Mesendoderm (in vitro differentiated cells): Measurements from ENCODE around the gene VWC2L.

Source experiments
- DNase-seq: peaks from one replicate; pipeline ENCODE4 v3.0.0; 2013
- H2AK5ac ChIP-seq: 2 replicates; pipeline ENCODE4 v1.6.1; 2013; ENCODE audit warnings: low read length, inconsistent platforms
- H2BK120ac ChIP-seq: 2 replicates; pipeline ENCODE4 v1.6.1; 2013; ENCODE audit warnings: low read depth, mild to moderate bottlenecking, low read length, moderate library complexity, mixed read lengths
- H2BK15ac ChIP-seq: replicated peaks from 2 replicates; pipeline ENCODE4 v1.6.1; 2013; ENCODE audit warnings: low read depth, mild to moderate bottlenecking, moderate library complexity
- H2BK5ac ChIP-seq: 2 replicates; pipeline ENCODE4 v1.6.1; 2013; ENCODE audit warnings: low read length, inconsistent platforms
- H3K18ac ChIP-seq: 2 replicates; pipeline ENCODE4 v1.6.1; 2013; ENCODE audit warnings: mild to moderate bottlenecking, low read length, mixed read lengths
- H3K23ac ChIP-seq: one replicate; pipeline ENCODE4 v1.6.1; 2013; ENCODE audit warnings: low read length
- H3K27ac ChIP-seq: 2 replicates; pipeline ENCODE4 v1.5.1; 2013; ENCODE audit warnings: low read depth, mild to moderate bottlenecking, inconsistent platforms, low read length, moderate library complexity
- H3K27me3 ChIP-seq: 2 replicates; pipeline ENCODE4 v1.6.1; 2013; ENCODE audit warnings: low read length, control low read depth, mild to moderate bottlenecking, inconsistent platforms; ENCODE audit not compliant: insufficient read depth, poor library complexity
- H3K36me3 ChIP-seq: 2 replicates; pipeline ENCODE4 v1.6.1; 2013; ENCODE audit warnings: low read length, inconsistent platforms; ENCODE audit not compliant: control insufficient read depth, insufficient read depth
- H3K4ac ChIP-seq: one replicate; pipeline ENCODE4 v1.6.1; 2013; ENCODE audit warnings: low read depth, mild to moderate bottlenecking, low read length, moderate library complexity
- H3K4me1 ChIP-seq: 2 replicates; pipeline ENCODE4 v1.6.1; 2013; ENCODE audit warnings: low read depth, low read length, inconsistent platforms; ENCODE audit not compliant: control insufficient read depth
- H3K4me2 ChIP-seq: 2 replicates; pipeline ENCODE4 v1.6.1; 2013; ENCODE audit warnings: low read length
- H3K4me3 ChIP-seq: 2 replicates; pipeline ENCODE4 v1.5.1; 2013; ENCODE audit warnings: mild to moderate bottlenecking, low read length
- H3K56ac ChIP-seq: one replicate; pipeline ENCODE4 v1.6.1; 2013; ENCODE audit warnings: low read length
- H3K79me1 ChIP-seq: 2 replicates; pipeline ENCODE4 v1.6.1; 2013; ENCODE audit warnings: low read length, inconsistent platforms
- H3K79me2 ChIP-seq: 2 replicates; pipeline ENCODE4 v1.6.1; 2013; ENCODE audit warnings: mild to moderate bottlenecking, low read length; ENCODE audit not compliant: control insufficient read depth, insufficient read depth
- H3K9ac ChIP-seq: 2 replicates; pipeline ENCODE4 v1.6.1; 2013; ENCODE audit warnings: low read length, inconsistent platforms
- H4K5ac ChIP-seq: one replicate; pipeline ENCODE4 v1.6.1; 2013; ENCODE audit warnings: low read length
- H4K8ac ChIP-seq: one replicate; pipeline ENCODE4 v1.6.1; 2013; ENCODE audit warnings: low read depth, mild to moderate bottlenecking, control low read depth, low read length, moderate library complexity
- WGBS: extraction: QIAGEN DNeasy Blood & Tissue Kit; methylation state at CpG from one replicate; pipeline ENCODE4 v1.1.7; 2013; ENCODE audit warnings: low lambda C conversion rate, missing lambda C conversion rate; ENCODE audit not compliant: insufficient coverage; ENCODE audit errors: extremely low coverage; 5-methylcytosine and 5-hydroxymethylcytosine counted together

VWC2L gene

GRCh38 chr2:214503568-214503967 is 92.7 kb downstream of the VWC2L start:
- no peak overlapping the region for H2BK5ac ChIP-seq
- no peak overlapping the region for H2BK120ac ChIP-seq
- WGBS, result no CpG with 5 or more reads among the region's 1 CpG
- H2BK15ac ChIP-seq, result no peak overlapping the region
- H3K4ac ChIP-seq, result no peak overlapping the region
- H3K4me1 ChIP-seq, result no peaks in the 10 kb centered on the region
- no peak overlapping the region for H3K23ac ChIP-seq
- no peak overlapping the region for H3K56ac ChIP-seq
- DNase-seq, result no peak
- no peaks in the 10 kb centered on the region for H3K27me3 ChIP-seq
- H3K9ac ChIP-seq, result no peak overlapping the region
- no peak overlapping the region for H3K27ac ChIP-seq
- H3K79me2 ChIP-seq, result no peaks in the 10 kb centered on the region
- H3K36me3 ChIP-seq, result no peaks in the 10 kb centered on the region
- no peak overlapping the region for H3K4me2 ChIP-seq
- H3K79me1 ChIP-seq, result no peaks in the 10 kb centered on the region
- no peak overlapping the region for H3K4me3 ChIP-seq
- H3K18ac ChIP-seq, result no peak overlapping the region
- H4K8ac ChIP-seq, result no peak overlapping the region
- H2AK5ac ChIP-seq, result no peak overlapping the region
- no peak overlapping the region for H4K5ac ChIP-seq

- no peak overlapping the region for H2BK5ac ChIP-seq
- H3K4me2 ChIP-seq, result no peak overlapping the region
- H2AK5ac ChIP-seq, result no peak overlapping the region
- H3K36me3 ChIP-seq, result no peaks in the 10 kb centered on the region
- no peak overlapping the region for H2BK120ac ChIP-seq
- no peaks in the 10 kb centered on the region for H3K27me3 ChIP-seq
- no peak overlapping the region for H3K18ac ChIP-seq
- no peak overlapping the region for H3K9ac ChIP-seq
- H2BK15ac ChIP-seq, result no peak overlapping the region
- no peak overlapping the region for H4K8ac ChIP-seq
- no peaks in the 10 kb centered on the region for H3K79me2 ChIP-seq
- H4K5ac ChIP-seq, result no peak overlapping the region
- H3K4me1 ChIP-seq, result no peaks in the 10 kb centered on the region
- no peaks in the 10 kb centered on the region for H3K79me1 ChIP-seq
- no peak overlapping the region for H3K4ac ChIP-seq
- no peak for DNase-seq
- H3K4me3 ChIP-seq, result no peak overlapping the region
- no peak overlapping the region for H3K23ac ChIP-seq
- no CpG with 5 or more reads among the region's 8 CpGs for WGBS
- no peak overlapping the region for H3K56ac ChIP-seq
- no peak overlapping the region for H3K27ac ChIP-seq
These were observed 93.9 kb downstream of the VWC2L start for GRCh38 chr2:214504599-214505376.

- Histone ChIP-seq H3K79me2 (no peaks in the 10 kb centered on the region), H3K9ac (no peak overlapping the region), H2BK5ac (no peak overlapping the region), H3K27me3 (no peaks in the 10 kb centered on the region), H3K4ac (no peak overlapping the region), H3K4me1 (no peaks in the 10 kb centered on the region), H2AK5ac (no peak overlapping the region), H3K18ac (no peak overlapping the region), H3K27ac (no peak overlapping the region), H3K56ac (no peak overlapping the region), H4K8ac (no peak overlapping the region), H2BK120ac (no peak overlapping the region), H3K79me1 (no peaks in the 10 kb centered on the region), H3K36me3 (no peaks in the 10 kb centered on the region), H3K4me2 (no peak overlapping the region), H3K23ac (no peak overlapping the region), H2BK15ac (no peak overlapping the region), H3K4me3 (no peak overlapping the region), H4K5ac (no peak overlapping the region)
- no peak for DNase-seq
These were observed 96.2 kb downstream of the VWC2L start for GRCh38 chr2:214507032-214507431.

GRCh38 chr2:214514704-214515103 is 103.8 kb downstream of the VWC2L start:
- Histone ChIP-seq H3K18ac (no peak overlapping the region), H4K5ac (no peak overlapping the region), H4K8ac (no peak overlapping the region), H3K9ac (no peak overlapping the region), H2BK15ac (no peak overlapping the region), H3K36me3 (no peaks in the 10 kb centered on the region), H3K56ac (no peak overlapping the region), H3K4me3 (no peak overlapping the region), H3K23ac (no peak overlapping the region), H2BK120ac (no peak overlapping the region), H3K27me3 (no peaks in the 10 kb centered on the region), H2BK5ac (no peak overlapping the region), H2AK5ac (no peak overlapping the region), H3K27ac (no peak overlapping the region), H3K4ac (no peak overlapping the region), H3K79me2 (no peaks in the 10 kb centered on the region), H3K79me1 (no peaks in the 10 kb centered on the region), H3K4me1 (no peaks in the 10 kb centered on the region), H3K4me2 (no peak overlapping the region)
- no peak for DNase-seq
- WGBS, result no CpG with 5 or more reads among the region's 1 CpG

GRCh38 chr2:214515111-214515510 is 104.3 kb downstream of the VWC2L start:
- Histone ChIP-seq H3K4me2 (no peak overlapping the region), H2AK5ac (no peak overlapping the region), H3K36me3 (no peaks in the 10 kb centered on the region), H3K79me1 (no peaks in the 10 kb centered on the region), H3K56ac (no peak overlapping the region), H4K8ac (no peak overlapping the region), H3K27me3 (no peaks in the 10 kb centered on the region), H3K27ac (no peak overlapping the region), H3K4me3 (no peak overlapping the region), H3K9ac (no peak overlapping the region), H4K5ac (no peak overlapping the region), H3K23ac (no peak overlapping the region), H3K4ac (no peak overlapping the region), H3K18ac (no peak overlapping the region), H3K4me1 (no peaks in the 10 kb centered on the region), H2BK15ac (no peak overlapping the region), H3K79me2 (no peaks in the 10 kb centered on the region), H2BK120ac (no peak overlapping the region), H2BK5ac (no peak overlapping the region)
- no CpG with 5 or more reads among the region's 4 CpGs for WGBS
- no peak for DNase-seq

GRCh38 chr2:214519258-214519818 is 108.5 kb downstream of the VWC2L start:
- WGBS, result no CpG with 5 or more reads among the region's 5 CpGs
- Histone ChIP-seq H3K9ac (no peak overlapping the region), H2BK15ac (no peak overlapping the region), H3K4me2 (no peak overlapping the region), H3K27ac (no peak overlapping the region), H3K36me3 (no peaks in the 10 kb centered on the region), H3K18ac (no peak overlapping the region), H3K27me3 (no peaks in the 10 kb centered on the region), H3K4me1 (no peaks in the 10 kb centered on the region), H2BK5ac (no peak overlapping the region), H4K8ac (no peak overlapping the region), H3K56ac (no peak overlapping the region), H3K4me3 (no peak overlapping the region), H3K23ac (no peak overlapping the region), H3K4ac (no peak overlapping the region), H2AK5ac (no peak overlapping the region), H3K79me1 (no peaks in the 10 kb centered on the region), H2BK120ac (no peak overlapping the region), H3K79me2 (no peaks in the 10 kb centered on the region), H4K5ac (no peak overlapping the region)
- no peak for DNase-seq
